ENCODE results near the gene APBB1.

DNA sequence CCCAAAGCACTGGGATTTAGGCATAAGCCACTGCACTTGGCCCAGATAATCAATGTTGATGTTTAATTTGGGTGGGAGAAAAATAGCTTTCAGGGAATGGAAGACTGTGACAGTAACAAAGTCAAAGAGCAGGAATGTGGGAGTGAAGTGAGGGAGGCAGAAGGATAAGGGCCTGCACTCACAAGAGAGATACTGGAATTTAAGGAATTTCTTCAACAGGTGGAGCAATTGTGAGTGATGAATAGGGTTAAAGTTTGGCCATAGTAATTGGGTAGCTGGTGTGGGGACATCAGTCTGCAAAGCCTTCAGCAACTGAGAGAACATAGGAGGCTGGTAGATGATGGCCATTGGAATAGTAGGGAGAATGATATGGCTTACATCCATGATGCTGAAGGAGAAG lies 8.6 kb upstream of the APBB1 start:
- TF ChIP-seq POLR2A (IDR thresholded peaks at IDR 0.05; ENCODE audit: low read length) (no peak), CBX8 (IDR thresholded peaks at IDR 0.05) (no peak), RAD21 (conservative IDR thresholded peaks at IDR 0.05 in 1 of 2, IDR thresholded peaks at IDR 0.05 in 1 of 2) (no peak), EP300 (IDR thresholded peaks at IDR 0.05) (no peak), KDM5A (IDR thresholded peaks at IDR 0.05) (no peak), ZNF302 (CRISPR knock-in tag; IDR thresholded peaks at IDR 0.05) (no peak), JUN (IDR thresholded peaks at IDR 0.05) (no peak), FOSL2 (IDR thresholded peaks at IDR 0.05) (no peak), FOSL2 (CRISPR knock-in tag; IDR thresholded peaks at IDR 0.05) (no peak), MYC (IDR thresholded peaks at IDR 0.05; ENCODE audit: borderline replicate concordance, low read length) (no peak), TP53 (CRISPR knock-in tag; IDR thresholded peaks at IDR 0.05) (no peak)
- TF ChIP-seq, protein P1, sequence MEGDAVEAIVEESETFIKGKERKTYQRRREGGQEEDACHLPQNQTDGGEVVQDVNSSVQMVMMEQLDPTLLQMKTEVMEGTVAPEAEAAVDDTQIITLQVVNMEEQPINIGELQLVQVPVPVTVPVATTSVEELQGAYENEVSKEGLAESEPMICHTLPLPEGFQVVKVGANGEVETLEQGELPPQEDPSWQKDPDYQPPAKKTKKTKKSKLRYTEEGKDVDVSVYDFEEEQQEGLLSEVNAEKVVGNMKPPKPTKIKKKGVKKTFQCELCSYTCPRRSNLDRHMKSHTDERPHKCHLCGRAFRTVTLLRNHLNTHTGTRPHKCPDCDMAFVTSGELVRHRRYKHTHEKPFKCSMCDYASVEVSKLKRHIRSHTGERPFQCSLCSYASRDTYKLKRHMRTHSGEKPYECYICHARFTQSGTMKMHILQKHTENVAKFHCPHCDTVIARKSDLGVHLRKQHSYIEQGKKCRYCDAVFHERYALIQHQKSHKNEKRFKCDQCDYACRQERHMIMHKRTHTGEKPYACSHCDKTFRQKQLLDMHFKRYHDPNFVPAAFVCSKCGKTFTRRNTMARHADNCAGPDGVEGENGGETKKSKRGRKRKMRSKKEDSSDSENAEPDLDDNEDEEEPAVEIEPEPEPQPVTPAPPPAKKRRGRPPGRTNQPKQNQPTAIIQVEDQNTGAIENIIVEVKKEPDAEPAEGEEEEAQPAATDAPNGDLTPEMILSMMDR (IDR thresholded peaks at IDR 0.05), result no peak
- TF ChIP-seq, protein P2, sequence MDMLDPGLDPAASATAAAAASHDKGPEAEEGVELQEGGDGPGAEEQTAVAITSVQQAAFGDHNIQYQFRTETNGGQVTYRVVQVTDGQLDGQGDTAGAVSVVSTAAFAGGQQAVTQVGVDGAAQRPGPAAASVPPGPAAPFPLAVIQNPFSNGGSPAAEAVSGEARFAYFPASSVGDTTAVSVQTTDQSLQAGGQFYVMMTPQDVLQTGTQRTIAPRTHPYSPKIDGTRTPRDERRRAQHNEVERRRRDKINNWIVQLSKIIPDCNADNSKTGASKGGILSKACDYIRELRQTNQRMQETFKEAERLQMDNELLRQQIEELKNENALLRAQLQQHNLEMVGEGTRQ (IDR thresholded peaks at IDR 0.05), result no peak
- TF ChIP-seq, protein P3, sequence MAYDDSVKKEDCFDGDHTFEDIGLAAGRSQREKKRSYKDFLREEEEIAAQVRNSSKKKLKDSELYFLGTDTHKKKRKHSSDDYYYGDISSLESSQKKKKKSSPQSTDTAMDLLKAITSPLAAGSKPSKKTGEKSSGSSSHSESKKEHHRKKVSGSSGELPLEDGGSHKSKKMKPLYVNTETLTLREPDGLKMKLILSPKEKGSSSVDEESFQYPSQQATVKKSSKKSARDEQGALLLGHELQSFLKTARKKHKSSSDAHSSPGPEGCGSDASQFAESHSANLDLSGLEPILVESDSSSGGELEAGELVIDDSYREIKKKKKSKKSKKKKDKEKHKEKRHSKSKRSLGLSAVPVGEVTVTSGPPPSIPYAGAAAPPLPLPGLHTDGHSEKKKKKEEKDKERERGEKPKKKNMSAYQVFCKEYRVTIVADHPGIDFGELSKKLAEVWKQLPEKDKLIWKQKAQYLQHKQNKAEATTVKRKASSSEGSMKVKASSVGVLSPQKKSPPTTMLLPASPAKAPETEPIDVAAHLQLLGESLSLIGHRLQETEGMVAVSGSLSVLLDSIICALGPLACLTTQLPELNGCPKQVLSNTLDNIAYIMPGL (CRISPR knock-in tag; IDR thresholded peaks at IDR 0.05; ENCODE audit: borderline replicate concordance), result no peak
- TF ChIP-seq, protein P4, sequence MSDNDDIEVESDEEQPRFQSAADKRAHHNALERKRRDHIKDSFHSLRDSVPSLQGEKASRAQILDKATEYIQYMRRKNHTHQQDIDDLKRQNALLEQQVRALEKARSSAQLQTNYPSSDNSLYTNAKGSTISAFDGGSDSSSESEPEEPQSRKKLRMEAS (IDR thresholded peaks at IDR 0.05), result no peak

Measured in A549 (cell line).